Ectodermal cell (in vitro differentiated cells): ENCODE results near the gene MCM10. TPM values are rescaled to one million over a fixed set of nuclear protein-coding genes. Genes with fewer than 3 reads are reported as not detected.

Experiments
- H3K27ac ChIP-seq: 2 replicates; pipeline ENCODE4 v1.7.0; 2013; ENCODE audit warnings: mild to moderate bottlenecking, low read depth, low read length; ENCODE audit not compliant: insufficient read depth, poor library complexity, severe bottlenecking
- H3K27me3 ChIP-seq: 2 replicates; pipeline ENCODE4 v1.7.0; 2013; ENCODE audit warnings: mild to moderate bottlenecking, low read length; ENCODE audit not compliant: insufficient read depth, control insufficient read depth, poor library complexity, severe bottlenecking
- H3K36me3 ChIP-seq: one replicate; pipeline ENCODE4 v1.7.0; 2013; ENCODE audit warnings: low read length; ENCODE audit not compliant: control insufficient read depth, insufficient read depth
- H3K4me1 ChIP-seq: one replicate; pipeline ENCODE4 v1.7.0; 2013; ENCODE audit warnings: low read length; ENCODE audit not compliant: control insufficient read depth, insufficient read depth
- H3K4me3 ChIP-seq: 2 replicates; pipeline ENCODE4 v1.7.0; 2013; ENCODE audit warnings: low read depth, low read length, control low read depth; ENCODE audit not compliant: insufficient read depth
- H3K9me3 ChIP-seq: 2 replicates; pipeline ENCODE4 v1.7.0; 2013; ENCODE audit warnings: mild to moderate bottlenecking, low read length, moderate library complexity; ENCODE audit not compliant: control insufficient read depth
- WGBS, 2 experiments: methylation state at CpG; one replicate each; pipeline ENCODE4 v1.1.7; 2013; ENCODE audit warnings: missing lambda C conversion rate in 2 of 2; 5-methylcytosine and 5-hydroxymethylcytosine counted together
- polyA plus RNA-seq, 4 experiments: library from polyadenylated mRNA; stranded (reverse); fragments of 50-300 nt; gene quantifications; one replicate each; pipeline ENCODE4 v1.2.3, GENCODE V29; 2013

The MCM10 gene
- polyA plus RNA-seq (2013, experiment 1 of 4) = 45.8 TPM
- 42.0 TPM for polyA plus RNA-seq (2013, experiment 2 of 4)
- polyA plus RNA-seq (2013, experiment 3 of 4) = 27.0 TPM
- polyA plus RNA-seq (2013, experiment 4 of 4) = 25.4 TPM

- Histone ChIP-seq H3K36me3 (peaks cover 6% of the 10 kb centered on the region), H3K4me1 (peaks cover 6% of the 10 kb centered on the region), H3K27me3 (no peaks in the 10 kb centered on the region), H3K27ac (peak within 1 kb of the TSS; percentile 38), H3K9me3 (no peaks in the 10 kb centered on the region), H3K4me3 (peak within 1 kb of the TSS; percentile 71)
- WGBS, 2 experiments = 4% methylated on average over 56 of the region's 56 CpGs
Measured at GRCh38 chr10:13160934-13161856, at the start of gene MCM10. TSS of gene MCM10 (plus strand) at chr10:13161558. CDS start at chr10:13164203, 2,645 bp downstream.

- Histone ChIP-seq H3K9me3 (no peaks in the 10 kb centered on the region), H3K27ac (no peak overlapping the region), H3K36me3 (no peaks in the 10 kb centered on the region), H3K4me3 (no peak overlapping the region), H3K27me3 (no peaks in the 10 kb centered on the region), H3K4me1 (no peaks in the 10 kb centered on the region)
- WGBS, 2 experiments = 94% methylated on average over 6 of the region's 6 CpGs
Measured at GRCh38 chr10:13113544-13113943, 47.8 kb upstream of the MCM10 start.

- no peaks in the 10 kb centered on the region for H3K36me3 ChIP-seq
- H3K9me3 ChIP-seq = no peaks in the 10 kb centered on the region
- no peak overlapping the region for H3K4me3 ChIP-seq
- H3K4me1 ChIP-seq = no peaks in the 10 kb centered on the region
- H3K27ac ChIP-seq = no peak overlapping the region
- no peaks in the 10 kb centered on the region for H3K27me3 ChIP-seq
- 91 to 93% methylated on average over 12 of the region's 12 CpGs for WGBS, 2 experiments
Measured at GRCh38 chr10:13115832-13116803, 45.2 kb upstream of the MCM10 start.

GRCh38 chr10:13117841-13118783 lies 43.2 kb upstream of the MCM10 start:
- no peaks in the 10 kb centered on the region for H3K9me3 ChIP-seq
- H3K27ac ChIP-seq = no peak overlapping the region
- H3K4me3 ChIP-seq = no peak overlapping the region
- no peaks in the 10 kb centered on the region for H3K36me3 ChIP-seq
- H3K4me1 ChIP-seq = no peaks in the 10 kb centered on the region
- 86% methylated on average over 14 of the region's 14 CpGs for WGBS, 2 experiments
- H3K27me3 ChIP-seq = no peaks in the 10 kb centered on the region

GRCh38 chr10:13118784-13119410 lies 42.5 kb upstream of the MCM10 start:
- Histone ChIP-seq H3K9me3 (no peaks in the 10 kb centered on the region), H3K4me3 (no peak overlapping the region), H3K27ac (no peak overlapping the region), H3K27me3 (no peaks in the 10 kb centered on the region), H3K4me1 (no peaks in the 10 kb centered on the region), H3K36me3 (no peaks in the 10 kb centered on the region)
- 88 to 99% methylated on average over 3 of the region's 3 CpGs for whole genome bisulfite sequencing, 2 experiments

- Histone ChIP-seq H3K36me3 (no peaks in the 10 kb centered on the region), H3K27ac (no peak overlapping the region), H3K4me3 (no peak overlapping the region), H3K9me3 (no peaks in the 10 kb centered on the region), H3K4me1 (no peaks in the 10 kb centered on the region), H3K27me3 (no peaks in the 10 kb centered on the region)
- 78 to 80% methylated on average over 7 to 10 of the region's 10 CpGs for WGBS, 2 experiments
Measured at GRCh38 chr10:13120786-13121499, 40.4 kb upstream of the MCM10 start.

- 88 to 100% methylated on average over 1 of the region's 1 CpG for WGBS, 2 experiments
- Histone ChIP-seq H3K36me3 (no peaks in the 10 kb centered on the region), H3K4me3 (no peak overlapping the region)
Measured at GRCh38 chr10:13121500-13121854, 39.9 kb upstream of the MCM10 start.

GRCh38 chr10:13136651-13137050 lies 24.7 kb upstream of the MCM10 start:
- Histone ChIP-seq H3K27me3 (no peaks in the 10 kb centered on the region), H3K27ac (no peak overlapping the region), H3K4me3 (no peak overlapping the region), H3K9me3 (no peaks in the 10 kb centered on the region), H3K36me3 (peaks cover 3% of the 10 kb centered on the region), H3K4me1 (peaks cover 16% of the 10 kb centered on the region)
- 94 to 96% methylated on average over 8 of the region's 8 CpGs for WGBS, 2 experiments

More at GRCh38 chr10:13121500-13121854, 39.9 kb upstream of the MCM10 start:
- Histone ChIP-seq H3K27me3 (no peaks in the 10 kb centered on the region), H3K9me3 (no peaks in the 10 kb centered on the region), H3K27ac (no peak overlapping the region), H3K4me1 (no peaks in the 10 kb centered on the region)
